ENCODE data around the gene GAB1. TPM values are rescaled to one million over a fixed set of nuclear protein-coding genes. Genes with fewer than 3 reads are reported as not detected.

The GAB1 gene
- total RNA-seq, 1 donor from 2014 or later = 31.5 TPM

DNA sequence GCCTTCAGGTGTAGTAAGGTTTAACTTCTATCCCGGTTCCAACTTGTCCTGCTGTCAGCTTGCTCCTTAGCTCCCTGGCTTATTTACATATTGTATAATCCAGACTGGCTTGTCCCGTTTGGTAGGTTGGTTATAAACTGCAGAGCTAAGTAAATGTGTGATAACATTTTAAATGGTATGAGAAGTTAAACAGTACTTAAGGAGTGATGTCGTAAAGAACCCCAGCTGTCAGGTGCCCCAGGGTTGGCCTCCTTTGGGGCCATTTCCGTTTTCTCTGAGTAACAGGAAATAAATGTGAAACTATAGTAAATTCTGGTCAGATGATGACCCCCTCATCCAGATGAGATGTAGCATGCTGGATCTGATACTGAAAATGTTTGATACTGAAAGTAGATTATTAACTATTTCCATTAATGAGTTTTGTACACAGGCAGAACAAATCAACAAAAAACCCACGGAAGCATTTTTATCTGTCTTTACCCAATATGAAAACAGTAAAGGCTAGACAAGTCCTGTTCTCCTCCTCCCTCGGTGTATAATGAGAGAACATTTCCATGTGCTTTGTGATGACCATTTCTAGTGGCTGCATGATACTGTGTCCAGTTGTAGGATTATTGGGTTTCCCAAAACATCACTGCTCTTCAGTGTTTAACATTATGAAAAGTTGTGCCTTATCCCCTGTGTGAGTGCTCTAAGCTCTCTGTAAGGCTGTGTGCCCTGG, 22.4 kb downstream of the GAB1 start:
- DNase-seq (ENCODE audit: low spot score) = peak; percentile 63

- DNase-seq (ENCODE audit: low spot score) = no peak
These were observed 23.0 kb downstream of the GAB1 start for GRCh38 chr4:143359644-143360193.

GRCh38 chr4:143360838-143361625, 24.4 kb downstream of the GAB1 start:
- DNase-seq (ENCODE audit: low spot score) = no peak

DNA sequence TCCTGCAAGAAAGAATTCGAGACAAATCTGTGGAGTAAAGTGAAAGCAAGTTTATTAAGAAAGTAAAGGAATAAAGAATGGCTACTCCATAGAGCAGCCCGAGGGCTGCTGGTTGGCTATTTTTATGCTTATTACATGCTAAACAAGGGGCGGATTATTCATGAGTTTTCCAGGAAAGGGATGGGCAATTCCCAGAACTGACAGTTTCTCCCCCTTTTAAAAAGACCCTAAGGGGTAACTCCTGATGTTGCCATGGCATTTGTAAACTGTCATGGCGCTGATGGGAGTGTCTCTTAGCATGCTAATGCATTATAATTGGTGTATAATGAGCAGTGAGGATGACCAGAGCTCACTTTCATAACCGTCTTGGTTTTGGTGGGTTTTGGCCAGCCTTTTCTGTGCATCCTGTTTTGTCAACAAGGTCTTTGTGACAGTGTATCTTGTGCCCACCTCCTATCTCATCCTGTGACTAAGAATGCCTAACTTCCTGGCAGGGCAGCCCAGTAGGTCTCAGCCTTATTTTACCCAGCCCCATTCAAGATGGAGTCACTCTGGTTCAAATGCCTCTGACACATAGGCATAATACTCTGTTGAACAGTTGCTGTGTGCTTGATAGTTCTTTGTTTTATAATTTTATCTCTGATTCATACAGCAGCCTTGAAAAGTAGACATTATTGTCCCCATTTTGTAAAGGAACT, 25.8 kb downstream of the GAB1 start:
- DNase-seq (ENCODE audit: low spot score) = no peak

- no peak for DNase-seq (ENCODE audit: low spot score)
These were observed 26.7 kb downstream of the GAB1 start for GRCh38 chr4:143363332-143363731.

DNA sequence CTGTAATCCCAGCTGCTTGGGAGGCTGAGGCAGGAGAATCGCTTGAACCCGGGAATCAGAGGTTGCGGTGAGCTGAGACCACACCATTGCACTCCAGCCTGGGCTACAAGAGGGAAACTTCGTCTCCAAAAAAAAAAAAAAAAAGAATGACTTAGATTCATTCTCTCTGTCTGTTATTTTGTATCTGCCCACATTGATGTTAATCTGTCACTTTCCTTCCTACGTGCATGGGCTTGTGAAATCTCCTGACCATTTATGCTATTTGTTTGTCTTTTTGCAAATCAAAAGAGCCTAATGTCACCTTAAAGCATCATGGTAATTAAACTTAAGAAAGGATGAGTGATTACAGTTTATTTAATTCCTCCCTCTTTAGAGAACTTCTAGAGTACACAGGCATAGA, 27.4 kb downstream of the GAB1 start:
- no peak for DNase-seq (ENCODE audit: low spot score)

- DNase-seq (ENCODE audit: low spot score) = no peak
These were observed 31.2 kb downstream of the GAB1 start for GRCh38 chr4:143367863-143368262.

GRCh38 chr4:143369552-143369951, 32.9 kb downstream of the GAB1 start:
- DNase-seq (ENCODE audit: low spot score) = no peak

- no peak for DNase-seq (ENCODE audit: low spot score)
These were observed 35.6 kb downstream of the GAB1 start for GRCh38 chr4:143372093-143372915.

GRCh38 chr4:143374255-143374654, 37.6 kb downstream of the GAB1 start:
- DNase-seq (ENCODE audit: low spot score) = no peak

GRCh38 chr4:143374771-143375170, 38.1 kb downstream of the GAB1 start:
- no peak for DNase-seq (ENCODE audit: low spot score)

- peak; percentile 37 for DNase-seq (ENCODE audit: low spot score)
These were observed 38.8 kb downstream of the GAB1 start for GRCh38 chr4:143375326-143376073.

- peak; percentile 64 for DNase-seq (ENCODE audit: low spot score)
These were observed 41.0 kb downstream of the GAB1 start for GRCh38 chr4:143377611-143378099.

DNA sequence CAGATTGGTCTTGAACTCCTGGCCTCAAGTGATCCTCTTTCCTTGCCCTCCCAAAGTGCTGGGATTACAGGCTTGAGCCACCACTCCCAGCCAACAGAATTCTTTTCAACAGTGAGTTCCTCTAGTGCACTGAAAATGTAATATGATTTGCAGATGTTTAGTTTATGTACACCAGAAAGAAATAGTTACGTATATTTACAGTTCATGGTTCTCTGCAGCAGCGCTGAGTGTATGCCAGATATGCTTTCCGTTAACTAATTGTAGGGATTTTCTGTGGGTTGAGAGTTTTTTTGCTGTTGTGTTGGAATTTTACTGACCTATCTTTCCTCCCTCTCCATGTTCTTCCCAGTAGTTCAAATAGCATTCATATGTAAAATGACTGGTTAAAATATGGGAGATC, 44.0 kb downstream of the GAB1 start:
- peak; percentile 47 for DNase-seq (ENCODE audit: low spot score)

DNA sequence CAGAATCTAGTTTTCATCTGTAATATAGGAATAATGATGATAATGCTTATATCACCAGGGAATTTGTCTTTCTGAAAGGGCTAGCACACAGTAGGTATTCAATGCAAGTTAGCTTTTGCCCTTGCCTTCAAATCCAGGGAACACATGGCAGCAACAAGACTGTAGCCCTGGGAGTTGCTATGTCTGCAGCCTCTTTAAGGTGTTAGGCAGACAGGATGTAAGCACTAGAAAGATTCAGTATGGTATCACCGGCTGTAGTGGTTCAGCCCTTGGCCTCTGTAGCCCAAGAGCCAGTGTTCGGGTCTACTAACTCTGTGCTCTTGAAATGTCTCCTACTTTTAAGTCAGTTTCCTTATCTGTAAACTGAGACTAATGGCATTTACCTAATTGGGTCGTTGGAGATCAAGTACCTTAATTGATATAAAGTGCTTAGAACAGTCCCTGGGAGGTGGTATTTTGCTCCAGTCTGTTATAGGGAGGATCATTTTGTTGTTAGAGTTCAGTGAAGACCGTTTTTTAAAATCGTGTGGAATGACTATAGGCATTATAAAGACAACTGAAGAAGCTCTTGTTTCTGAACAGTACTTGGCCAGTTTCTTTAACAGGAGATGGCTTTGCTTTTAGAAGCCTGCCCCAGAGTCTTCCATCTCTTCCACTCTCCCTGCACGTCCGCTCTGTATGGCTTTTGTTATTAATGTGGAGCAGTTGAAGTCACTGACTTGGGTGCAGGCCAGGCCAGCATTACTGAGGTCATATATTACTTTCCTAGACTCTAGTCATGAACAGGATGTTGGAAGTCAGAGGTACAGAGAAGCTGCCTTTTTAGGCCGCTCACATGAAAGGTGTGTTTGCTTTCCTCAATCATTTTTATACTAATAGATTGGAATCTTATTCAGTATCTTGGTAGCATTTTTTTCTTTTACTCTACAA, 44.8 kb downstream of the GAB1 start:
- DNase-seq (ENCODE audit: low spot score) = peak; percentile 95

DNA sequence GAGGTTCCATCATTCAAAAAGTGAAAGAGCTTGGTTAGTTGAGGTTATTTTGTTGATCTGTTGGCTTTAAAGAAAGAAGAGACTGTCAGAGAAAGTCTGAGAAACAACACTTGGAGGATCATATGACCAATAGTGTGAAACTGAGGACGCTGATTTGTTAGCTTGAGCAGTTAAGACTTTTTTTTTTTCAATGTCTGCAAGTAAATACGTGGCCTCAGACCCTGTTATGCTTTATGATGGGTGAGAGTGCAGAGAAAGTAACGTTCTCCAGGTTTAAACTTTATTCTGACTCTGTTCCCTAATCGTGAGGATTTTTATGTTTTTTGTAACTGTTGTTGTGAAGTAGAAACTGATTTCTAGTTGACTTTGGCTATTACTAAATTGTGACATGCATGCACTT, 45.9 kb downstream of the GAB1 start:
- peak; percentile 67 for DNase-seq (ENCODE audit: low spot score)

- peak; percentile 31 for DNase-seq (ENCODE audit: low spot score)
These were observed 46.4 kb downstream of the GAB1 start for GRCh38 chr4:143383005-143383574.

DNA sequence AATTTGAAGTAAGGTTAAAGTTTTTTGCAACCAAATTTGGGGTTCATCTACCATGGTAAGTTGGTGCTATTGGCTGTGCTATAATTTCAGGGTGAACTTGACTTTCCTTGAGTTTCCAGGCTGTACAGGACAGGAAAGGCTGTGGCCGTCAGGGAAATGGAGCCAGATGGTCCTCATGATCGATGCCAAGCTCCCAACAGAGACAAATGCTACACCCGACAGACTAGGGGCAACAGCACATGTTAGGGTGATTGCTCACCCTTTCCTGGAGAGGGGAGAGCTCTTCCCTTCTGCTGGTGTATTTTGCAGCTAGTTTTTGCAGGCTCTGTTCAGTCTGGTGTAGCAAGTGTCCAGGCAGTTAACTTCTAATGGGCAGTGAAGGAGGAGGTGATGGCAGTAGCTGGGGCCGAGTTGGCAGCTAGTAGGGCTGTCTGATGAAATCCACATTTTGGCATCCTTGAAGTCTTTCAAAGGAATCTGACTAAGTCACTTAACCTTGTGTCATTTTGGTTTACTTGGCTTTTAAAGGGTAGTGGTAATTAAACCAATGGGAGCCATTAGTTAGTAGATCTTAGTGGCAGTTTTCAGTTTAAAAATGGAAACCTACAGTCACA, 47.8 kb downstream of the GAB1 start:
- no peak for DNase-seq (ENCODE audit: low spot score)
